Neuronal stem cell (in vitro differentiated cells): ENCODE results near the gene PLXNA1.

Source experiments
- DNase-seq: peaks from one replicate; pipeline ENCODE4 v3.0.0-alpha.2; 2013; ENCODE audit warnings: low spot score
- H2AFZ ChIP-seq: one replicate; pipeline ENCODE4 v1.6.1; 2013; ENCODE audit warnings: mild to moderate bottlenecking, low read length, inconsistent platforms
- H2AK5ac ChIP-seq: 2 replicates; pipeline ENCODE4 v1.6.1; 2013; ENCODE audit warnings: low read depth, mild to moderate bottlenecking, inconsistent platforms, low read length, moderate library complexity, mixed read lengths
- H2BK120ac ChIP-seq: 2 replicates; pipeline ENCODE4 v1.6.1; 2013; ENCODE audit warnings: low read depth, mild to moderate bottlenecking, inconsistent platforms, low read length, moderate library complexity, mixed read lengths
- H2BK12ac ChIP-seq: one replicate; pipeline ENCODE4 v1.6.1; 2013; ENCODE audit warnings: low read length, inconsistent platforms
- H2BK15ac ChIP-seq: 2 replicates; pipeline ENCODE4 v1.6.1; 2013; ENCODE audit warnings: mild to moderate bottlenecking, low read length, inconsistent platforms, mixed read lengths
- H2BK5ac ChIP-seq: one replicate; pipeline ENCODE4 v1.6.1; 2013; ENCODE audit warnings: inconsistent platforms, mild to moderate bottlenecking, low read length, moderate library complexity
- H3K14ac ChIP-seq: one replicate; pipeline ENCODE4 v1.6.1; 2013; ENCODE audit warnings: low read length, inconsistent platforms
- H3K18ac ChIP-seq: 2 replicates; pipeline ENCODE4 v1.6.1; 2013; ENCODE audit warnings: low read length, inconsistent platforms
- H3K23ac ChIP-seq: 2 replicates; pipeline ENCODE4 v1.6.1; 2013; ENCODE audit warnings: low read depth, mild to moderate bottlenecking, mixed read lengths, low read length, inconsistent platforms; ENCODE audit not compliant: poor library complexity
- H3K27ac ChIP-seq: replicated peaks from 3 replicates; pipeline ENCODE4 v1.5.1; 2013; ENCODE audit warnings: low read length, inconsistent platforms
- H3K27me3 ChIP-seq, 3 experiments: 2 replicates each; pipeline ENCODE4 v1.6.1; 2013; ENCODE audit warnings: low read length in 3 of 3, mild to moderate bottlenecking in 2 of 3, inconsistent platforms in 1 of 3, low read depth in 1 of 3, mixed read lengths in 1 of 3, moderate library complexity in 1 of 3; ENCODE audit not compliant: control insufficient read depth in 3 of 3, insufficient read depth in 3 of 3
- H3K36me3 ChIP-seq, 2 donors: replicated peaks in 1 of 2; 2 replicates each; pipeline ENCODE4 v1.6.1; 2013; ENCODE audit warnings: low read length in 2 of 2; ENCODE audit not compliant: control insufficient read depth in 2 of 2, insufficient read depth in 2 of 2
- H3K4ac ChIP-seq: 2 replicates; pipeline ENCODE4 v1.6.1; 2013; ENCODE audit warnings: inconsistent platforms, mild to moderate bottlenecking, low read length, moderate library complexity
- H3K4me1 ChIP-seq, 2 donors: 1 replicate in 1 of 2; 2 replicates in 1 of 2; pipeline ENCODE4 v1.6.1; 2013; ENCODE audit warnings: low read length in 2 of 2, low read depth in 1 of 2; ENCODE audit not compliant: control insufficient read depth in 2 of 2, insufficient read depth in 1 of 2
- H3K4me2 ChIP-seq: one replicate; pipeline ENCODE4 v1.6.1; 2013; ENCODE audit warnings: mild to moderate bottlenecking, low read length, inconsistent platforms; ENCODE audit not compliant: insufficient read depth, poor library complexity, severe bottlenecking
- H3K4me3 ChIP-seq, 2 donors: 2 replicates each; pipeline ENCODE4 v1.5.1; 2013; ENCODE audit warnings: low read length in 2 of 2, mild to moderate bottlenecking in 2 of 2, inconsistent platforms in 1 of 2, moderate library complexity in 1 of 2
- H3K79me1 ChIP-seq: one replicate; pipeline ENCODE4 v1.6.1; 2013; ENCODE audit warnings: low read depth, mild to moderate bottlenecking, inconsistent platforms, low read length, moderate library complexity
- H3K9ac ChIP-seq: one replicate; pipeline ENCODE4 v1.6.1; 2013; ENCODE audit warnings: mild to moderate bottlenecking, low read depth, low read length, inconsistent platforms; ENCODE audit not compliant: poor library complexity
- H3K9me3 ChIP-seq, 2 donors: replicated peaks in 1 of 2; 2 replicates each; pipeline versions ENCODE3 to v1.6.1; 2013; ENCODE audit warnings: low read length in 2 of 2, mild to moderate bottlenecking in 2 of 2, inconsistent platforms in 1 of 2, low read depth in 1 of 2, mixed read lengths in 1 of 2, moderate library complexity in 1 of 2; ENCODE audit not compliant: control insufficient read depth in 2 of 2, insufficient read depth in 1 of 2
- H4K8ac ChIP-seq: one replicate; pipeline ENCODE4 v1.6.1; 2013; ENCODE audit warnings: low read depth, mild to moderate bottlenecking, inconsistent platforms, low read length, moderate library complexity
- H4K91ac ChIP-seq: one replicate; pipeline ENCODE4 v1.6.1; 2013; ENCODE audit warnings: low read length, low read depth, mild to moderate bottlenecking, inconsistent platforms; ENCODE audit not compliant: poor library complexity
- WGBS, 2 donors: extraction: QIAGEN DNeasy Blood & Tissue Kit; methylation state at CpG; one replicate each; pipeline ENCODE4 v1.1.7; 2013; ENCODE audit warnings: missing lambda C conversion rate in 2 of 2, mixed read lengths in 1 of 2; ENCODE audit not compliant: insufficient read length in 2 of 2, insufficient replicate concordance in 1 of 2; ENCODE audit errors: extremely low coverage in 2 of 2; 5-methylcytosine and 5-hydroxymethylcytosine counted together

PLXNA1 gene

DNA sequence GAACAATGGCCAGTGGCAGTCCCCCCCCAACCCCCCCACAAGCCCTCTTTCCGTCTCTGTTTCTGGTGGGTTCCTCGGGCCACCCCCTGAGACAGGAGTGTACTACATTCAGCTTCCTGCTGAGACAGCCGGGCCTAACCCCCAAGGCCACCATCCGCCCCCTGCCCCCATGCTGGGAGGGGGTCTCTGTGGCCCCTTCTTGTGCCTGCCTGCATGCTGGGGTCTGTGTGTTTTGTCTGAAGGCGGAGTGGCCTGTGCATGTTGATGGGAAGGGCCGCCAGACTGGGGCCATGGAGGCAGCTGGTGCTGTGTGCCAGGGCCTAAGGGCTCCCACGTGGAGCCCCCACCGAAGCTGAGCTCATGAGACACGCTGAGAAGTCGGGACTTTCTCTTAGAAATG, 26.6 kb downstream of the PLXNA1 start:
- Histone ChIP-seq H3K9me3 (peaks cover 0 to 2% of the 10 kb centered on the region in 2 donors), H4K8ac (no peak overlapping the region), H2BK15ac (no peak overlapping the region), H3K79me1 (peaks cover 25% of the 10 kb centered on the region), H3K27me3 (no peaks in the 10 kb centered on the region), H3K9ac (no peak overlapping the region), H3K4ac (no peak overlapping the region), H2BK5ac (peak overlapping the region; percentile 68), H2AFZ (no peak overlapping the region), H3K36me3 (peaks cover 39 to 43% of the 10 kb centered on the region in 2 donors), H3K4me1 (peaks cover 0 to 3% of the 10 kb centered on the region in 2 donors), H2BK12ac (no peak overlapping the region), H3K14ac (no peak overlapping the region), H3K4me2 (no peak overlapping the region), H4K91ac (no peak overlapping the region), H3K4me3 (no peak overlapping the region), H3K27ac (no peak overlapping the region), H2AK5ac (no peak overlapping the region), H3K18ac (peak overlapping the region; percentile 39), H3K23ac (no peak overlapping the region), H2BK120ac (no peak overlapping the region)
- no peak for DNase-seq
- no CpG with 5 or more reads among the region's 10 CpGs for WGBS, 2 donors

GRCh38 chr3:127011270-127011992, 28.5 kb downstream of the PLXNA1 start:
- H4K91ac ChIP-seq: no peak overlapping the region
- no peak overlapping the region for H2BK120ac ChIP-seq
- WGBS, 2 donors: no CpG with 5 or more reads among the region's 8 CpGs
- peak overlapping the region; percentile 30 for H2BK12ac ChIP-seq
- no peak overlapping the region for H4K8ac ChIP-seq
- H3K23ac ChIP-seq: peak overlapping the region; percentile 29
- H3K4me2 ChIP-seq: no peak overlapping the region
- H3K9ac ChIP-seq: peak overlapping the region; percentile 54
- peaks cover 26% of the 10 kb centered on the region for H3K79me1 ChIP-seq
- no peak overlapping the region for H2BK5ac ChIP-seq
- H3K14ac ChIP-seq: peak overlapping the region; percentile 17
- H2BK15ac ChIP-seq: no peak overlapping the region
- no peak overlapping the region for H2AFZ ChIP-seq
- H2AK5ac ChIP-seq: no peak overlapping the region
- H3K18ac ChIP-seq: peak overlapping the region; percentile 27
- H3K27me3 ChIP-seq: no peaks in the 10 kb centered on the region
- H3K4ac ChIP-seq: no peak overlapping the region
- DNase-seq: no peak
- no peaks in the 10 kb centered on the region for H3K9me3 ChIP-seq
- peaks cover 51 to 57% of the 10 kb centered on the region in 2 donors for H3K36me3 ChIP-seq
- peak overlapping the region; percentile 54 for H3K27ac ChIP-seq
- peaks cover 8 to 10% of the 10 kb centered on the region in 2 donors for H3K4me1 ChIP-seq
- peak overlapping the region in 1 of 2 donors; percentile 41 for H3K4me3 ChIP-seq

DNA sequence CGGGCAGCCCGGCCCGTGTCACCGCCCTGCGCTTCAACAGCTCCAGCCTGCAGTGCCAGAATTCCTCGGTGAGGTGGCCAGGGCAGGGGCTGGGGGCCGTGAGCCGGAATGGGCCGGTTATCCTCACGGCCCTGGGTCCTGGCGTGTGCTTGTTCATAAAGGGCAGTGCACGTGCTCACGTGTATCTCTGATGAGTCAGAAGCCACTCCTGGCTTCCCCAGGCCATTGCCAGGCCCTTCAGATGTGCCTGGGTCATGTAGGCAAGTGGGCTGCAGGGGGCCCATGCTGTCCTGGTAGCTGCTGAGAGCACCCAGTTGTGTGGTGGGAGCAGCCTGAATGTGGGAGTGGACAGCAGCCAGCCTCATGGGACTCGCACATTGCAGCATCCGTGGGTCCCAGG, 29.2 kb downstream of the PLXNA1 start:
- peak overlapping the region; percentile 54 for H3K9ac ChIP-seq
- no CpG with 5 or more reads among the region's 15 CpGs for WGBS, 2 donors
- H3K27ac ChIP-seq: no peak overlapping the region

DNA sequence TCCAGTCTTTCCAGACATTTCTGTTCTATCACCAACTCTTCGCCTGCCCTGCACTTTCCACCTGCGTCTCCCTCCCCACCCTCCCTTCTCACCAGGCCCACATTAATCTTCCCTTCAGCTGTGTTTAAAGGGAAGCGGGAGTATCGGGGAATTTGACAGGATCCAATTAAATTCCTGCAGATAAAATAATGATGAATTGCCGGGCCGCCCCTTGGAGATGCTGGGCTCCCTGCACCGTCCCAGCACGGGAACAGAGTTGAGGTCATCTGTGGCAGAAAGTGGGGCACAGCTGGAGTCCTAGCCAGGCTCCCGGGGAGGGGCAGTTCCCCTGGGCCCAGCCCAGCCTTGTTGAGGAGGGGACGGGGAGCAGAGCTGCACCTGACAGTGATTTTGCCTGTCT, 30.3 kb downstream of the PLXNA1 start:
- Histone ChIP-seq H2BK120ac (no peak overlapping the region), H3K27ac (no peak overlapping the region), H3K27me3 (no peaks in the 10 kb centered on the region), H3K4me2 (no peak overlapping the region), H3K4ac (no peak overlapping the region), H2BK5ac (no peak overlapping the region), H3K4me3 (no peak overlapping the region), H4K8ac (no peak overlapping the region), H2AK5ac (no peak overlapping the region), H3K9me3 (no peaks in the 10 kb centered on the region), H3K4me1 (peaks cover 8 to 10% of the 10 kb centered on the region in 2 donors), H3K18ac (no peak overlapping the region), H3K9ac (no peak overlapping the region), H2BK15ac (no peak overlapping the region), H3K79me1 (peaks cover 28% of the 10 kb centered on the region), H3K36me3 (peaks cover 53 to 75% of the 10 kb centered on the region in 2 donors), H2AFZ (no peak overlapping the region), H4K91ac (no peak overlapping the region), H3K23ac (no peak overlapping the region), H2BK12ac (no peak overlapping the region), H3K14ac (no peak overlapping the region)
- no CpG with 5 or more reads among the region's 10 CpGs for WGBS, 2 donors
- DNase-seq: no peak

More for the DNA sequence above, 29.2 kb downstream of the PLXNA1 start:
- Histone ChIP-seq H2AK5ac (no peak overlapping the region), H2BK5ac (no peak overlapping the region), H3K4me2 (no peak overlapping the region), H3K4me1 (peaks cover 8 to 10% of the 10 kb centered on the region in 2 donors), H3K36me3 (peaks cover 52 to 64% of the 10 kb centered on the region in 2 donors), H4K8ac (no peak overlapping the region), H3K27me3 (no peaks in the 10 kb centered on the region), H3K14ac (peak overlapping the region; percentile 17), H3K9me3 (no peaks in the 10 kb centered on the region), H2BK15ac (no peak overlapping the region), H3K79me1 (peaks cover 29% of the 10 kb centered on the region), H3K4ac (no peak overlapping the region), H3K4me3 (peak overlapping the region in 1 of 2 donors; percentile 41), H3K18ac (peak overlapping the region; percentile 57), H2BK120ac (no peak overlapping the region), H4K91ac (no peak overlapping the region), H2BK12ac (peak overlapping the region; percentile 30), H2AFZ (no peak overlapping the region), H3K23ac (peak overlapping the region; percentile 29)
- DNase-seq: no peak
